K562 (cell line): Measurements from ENCODE around the gene MOK. TPM values are rescaled to one million over a fixed set of nuclear protein-coding genes. Genes with fewer than 3 reads are reported as not detected.
A peak's percentile ranks its signal among the peaks of the same experiment; 100 is the strongest.

Source experiments
- ATAC-seq: fragments of 200-7000 bp; cut with Tn5 transposase; 3 replicates; pipeline ENCODE4 v1.9.1; 2020; ENCODE audit warnings: moderate library complexity
- BruUV-seq: library from RNA; stranded (reverse); fragments of 400-500 nt; replicated peaks from 2 replicates; lab custom pipeline; 2021; lab: Mats Ljungman, UMichigan
- CTCF ChIA-PET: fragments of 300-600 bp; formaldehyde crosslinking; extraction: SDS; loops from one replicate; lab custom pipeline; 2021; ENCODE audit warnings: low intra/inter-chr PET ratio; lab: Yijun Ruan, JAX
- POLR2A ChIA-PET: fragments of 300-600, 350-650 bp; sonication (Branson Sonifier 250); formaldehyde crosslinking; extraction: SDS; loops from one replicate; lab custom pipeline; 2021; ENCODE audit warnings: antibody characterized with exemption, inconsistent platforms; lab: Yijun Ruan, JAX
- DNase-seq, 4 experiments: peaks; one replicate each; pipeline versions ENCODE4 v3.0.0 to v3.0.0-alpha.2; 2011 to 2018; ENCODE audit warnings: low spot score in 3 of 4, mixed read lengths in 3 of 4; ENCODE audit errors: extremely low read depth in 1 of 4
- FAIRE-seq: peaks from 2 replicates; lab custom pipeline; 2011; peaks lifted over from hg19 to GRCh38; lab: Jason Lieb, UNC
- H2AFZ ChIP-seq: 2 replicates; pipeline ENCODE4 v1.6.0; 2011; ENCODE audit warnings: low read depth, low read length, control low read depth, inconsistent platforms
- H3K27ac ChIP-seq: fragments of 200-600 bp; 3 replicates; pipeline ENCODE4 v1.8.0; 2011; ENCODE audit warnings: low read depth, mild to moderate bottlenecking, control low read depth, inconsistent platforms, low read length, moderate library complexity, mixed read lengths; ENCODE audit errors: extremely low read depth
- H3K27me3 ChIP-seq, 2 experiments: fragments of 300-600 bp in 1 of 2; 2 replicates in 1 of 2; 3 replicates in 1 of 2; pipeline versions ENCODE4 v1.6.0 to v1.8.0; 2011; ENCODE audit warnings: inconsistent platforms in 2 of 2, low read length in 2 of 2, mild to moderate bottlenecking in 1 of 2, mixed read lengths in 1 of 2, moderate library complexity in 1 of 2; ENCODE audit not compliant: control insufficient read depth in 2 of 2, insufficient read depth in 2 of 2
- H3K36me3 ChIP-seq: fragments of 300-600 bp; 3 replicates; pipeline ENCODE4 v1.8.0; 2011; ENCODE audit warnings: mild to moderate bottlenecking, low read length, inconsistent platforms; ENCODE audit not compliant: control insufficient read depth, insufficient read depth
- H3K4me1 ChIP-seq, 2 experiments: fragments of 200-600 bp in 1 of 2; replicated peaks in 1 of 2; 2 replicates in 1 of 2; 3 replicates in 1 of 2; pipeline versions ENCODE4 v1.5.1 to v1.8.0; 2011; ENCODE audit warnings: inconsistent platforms in 2 of 2, low read length in 2 of 2, mild to moderate bottlenecking in 1 of 2, mixed read lengths in 1 of 2, moderate library complexity in 1 of 2; ENCODE audit not compliant: control insufficient read depth in 2 of 2, insufficient read depth in 2 of 2
- H3K4me2 ChIP-seq: 2 replicates; pipeline ENCODE4 v1.6.1; 2011; ENCODE audit warnings: low read length, control low read depth, inconsistent platforms, mixed read lengths; ENCODE audit not compliant: insufficient read depth
- H3K4me3 ChIP-seq: fragments of 200-600 bp; sonication (generic), shearing (Covaris generic); 2 replicates; pipeline ENCODE4 v1.5.1; 2016; ENCODE audit warnings: control low read depth, inconsistent platforms
- H3K79me2 ChIP-seq: fragments of 200-600 bp; 3 replicates; pipeline ENCODE4 v1.8.0; 2011; ENCODE audit warnings: low read length, inconsistent platforms; ENCODE audit not compliant: control insufficient read depth, insufficient read depth
- H3K9ac ChIP-seq, 2 experiments: 2 replicates each; pipeline versions ENCODE4 v1.6.0 to v1.6.1; 2011; ENCODE audit warnings: low read depth in 2 of 2, low read length in 2 of 2, control low read depth in 1 of 2, inconsistent platforms in 1 of 2, mild to moderate bottlenecking in 1 of 2, mixed read lengths in 1 of 2; ENCODE audit not compliant: insufficient read depth in 1 of 2
- H3K9me1 ChIP-seq: one replicate; pipeline ENCODE4 v1.6.0; 2011; ENCODE audit warnings: inconsistent platforms, mild to moderate bottlenecking, low read length, moderate library complexity; ENCODE audit not compliant: control insufficient read depth, insufficient read depth
- H3K9me3 ChIP-seq: replicated peaks from 2 replicates; pipeline ENCODE4 v1.5.1; 2011; ENCODE audit warnings: low read depth, low read length, inconsistent platforms; ENCODE audit not compliant: control insufficient read depth, insufficient read depth
- H4K20me1 ChIP-seq: replicated peaks from 2 replicates; pipeline ENCODE4 v1.6.1; 2011; ENCODE audit warnings: low read length, inconsistent platforms, mixed read lengths; ENCODE audit not compliant: control insufficient read depth, insufficient read depth
- GABPB2 ChIP-seq: fragments of 250-450 bp; sonication (Bioruptor Pico); conservative IDR thresholded peaks from 2 replicates; pipeline ENCODE4 v1.5.1; 2021; ENCODE audit warnings: mild to moderate bottlenecking
- POLR2G ChIP-seq: fragments of 200-400 bp; formaldehyde crosslinking; IDR thresholded peaks from 2 replicates; pipeline ENCODE4 v1.6.1; 2017; ENCODE audit warnings: low read depth, mild to moderate bottlenecking, antibody characterized with exemption, low read length, moderate library complexity
- ZNF274 ChIP-seq: IDR thresholded peaks from 2 replicates; pipeline ENCODE4 v1.6.1; 2011; ENCODE audit warnings: low read depth, mild to moderate bottlenecking, low read length, moderate library complexity, borderline replicate concordance
- WGBS: fragments of 100-300 bp; shearing (Covaris generic); methylation state at CpG from one replicate; pipeline ENCODE4 v1.1.6; 2016; ENCODE audit warnings: low coverage, mixed read lengths; ENCODE audit not compliant: insufficient coverage; ENCODE audit errors: missing lambda C conversion rate; 5-methylcytosine and 5-hydroxymethylcytosine counted together
- in situ Hi-C: fragments of 300-500 bp; cut with MboI; formaldehyde crosslinking; loops from 4 replicates; pipeline ENCODE4 v1.15.0; 2018; ENCODE audit warnings: inconsistent platforms, mixed read lengths
- intact Hi-C: fragments of 100-400 bp; cut with micrococcal nuclease; formaldehyde crosslinking; loops from 2 replicates; pipeline ENCODE4 v1.14.2; 2022
- polyA plus RNA-seq, 8 experiments: library from polyadenylated mRNA; depleted of rRNA in 4 of 8; stranded (reverse) in 5 of 8; unstranded in 3 of 8; fragments of >200 nt; fragmentation: Nextera tagmentation in 2 of 8; fragmentation: Illumina TruSeq in 1 of 8; extraction: Ambion mirVana in 2 of 8; extraction: Trizol in 1 of 8; gene quantifications; 2 replicates each; pipeline versions ENCODE4 v1.2.1 to v1.2.3, GENCODE V29; 2011 to 2014; ENCODE audit warnings: inconsistent platforms in 1 of 8, missing spikeins in 1 of 8
- total RNA-seq, 7 experiments: library from RNA; depleted of rRNA in 6 of 7; stranded (reverse); fragments of >200 nt in 6 of 7; fragmentation: Illumina TruSeq in 2 of 7; extraction: Trizol in 2 of 7; gene quantifications; 2 replicates each; pipeline versions ENCODE4 v1.2.1 to v1.2.3, GENCODE V29; 2011 to 2021; ENCODE audit warnings: low replicate concordance in 1 of 7

Gene MOK
- total and polyA plus RNA-seq, 9 of the 15 experiments (the other 6 are each of a cell fraction or from before 2014, with no cell fraction given): 1.3 to 8.4 (median 5.3) TPM

- 68% methylated on average over 10 of the region's 15 CpGs for WGBS
- H3K36me3 ChIP-seq: 0 out of 3 replicates have a peak, but pooled peaks cover 4% of the 10 kb centered on the region
- DNase-seq: no peak
- H3K79me2 ChIP-seq: no peaks in the 10 kb centered on the region
- no peak overlapping the region for H3K9ac ChIP-seq
- intact Hi-C loops (no loop called here), in situ Hi-C loops (no loop called here)
- H3K9me3 ChIP-seq: no peaks in the 10 kb centered on the region
- H3K4me1 ChIP-seq: no peaks in the 10 kb centered on the region; a peak in 1 of 5 replicates
- no peaks in the 10 kb centered on the region for H4K20me1 ChIP-seq
- POLR2A ChIA-PET: no interaction called here
- BruUV-seq: no TSS peak
- no peaks in the 10 kb centered on the region for H3K27me3 ChIP-seq
- no peak for ATAC-seq
- no peak overlapping the region for H2AFZ ChIP-seq
- FAIRE-seq: no peak
- no peak overlapping the region for H3K4me2 ChIP-seq
- H3K27ac ChIP-seq: no peak overlapping the region
- no peak overlapping the region for H3K4me3 ChIP-seq
- CTCF ChIA-PET: no interaction called here
- TF ChIP-seq ZNF274: no peak
- TF ChIP-seq POLR2G: peak; percentile 32; the same call in 1 of the 2 replicates
- no peaks in the 10 kb centered on the region for H3K9me1 ChIP-seq
These were observed 79.0 kb downstream of the MOK start for GRCh38 chr14:102225936-102226335.

GRCh38 chr14:102225386-102225785 is 79.6 kb downstream of the MOK start:
- intact Hi-C loops (no loop called here), in situ Hi-C loops (no loop called here)
- no peak for TF ChIP-seq GABPB2 (CRISPR knock-in tag)
- H3K79me2 ChIP-seq: no peaks in the 10 kb centered on the region
- no peak overlapping the region for H3K4me2 ChIP-seq
- 0 out of 3 replicates have a peak, but pooled peaks cover 4% of the 10 kb centered on the region for H3K36me3 ChIP-seq
- ChIA-PET CTCF (no interaction called here), POLR2A (no interaction called here)
- H3K27me3 ChIP-seq: no peaks in the 10 kb centered on the region
- no TSS peak for BruUV-seq
- H3K4me1 ChIP-seq: no peaks in the 10 kb centered on the region; a peak in 1 of 5 replicates
- H3K9ac ChIP-seq: no peak overlapping the region
- H3K9me1 ChIP-seq: no peaks in the 10 kb centered on the region
- no peaks in the 10 kb centered on the region for H4K20me1 ChIP-seq
- DNase-seq (no peak), FAIRE-seq (no peak), ATAC-seq (no peak)
- no peak overlapping the region for H3K27ac ChIP-seq
- no peak overlapping the region for H2AFZ ChIP-seq
- 76% methylated on average over 5 of the region's 7 CpGs for WGBS
- H3K4me3 ChIP-seq: no peak overlapping the region
- no peaks in the 10 kb centered on the region for H3K9me3 ChIP-seq
